ENCODE results near the gene FOXJ2.

FOXJ2 gene

GRCh38 chr12:8038659-8039114 is 6.2 kb downstream of the FOXJ2 start:
- DNase-seq (ENCODE audit: low read depth), result no peak
- TF ChIP-seq CTCF (IDR thresholded peaks at IDR 0.05; ENCODE audit: control insufficient read depth, insufficient read depth, low read depth, low read length, missing control alignments), result no peak
- H3K4me3 ChIP-seq (ENCODE audit: control insufficient read depth, low read depth, low read length), result peak overlapping the region; percentile 8; the same call in 1 of the 2 replicates

GRCh38 chr12:8040791-8041190 is 8.3 kb downstream of the FOXJ2 start:
- TF ChIP-seq CTCF (IDR thresholded peaks at IDR 0.05; ENCODE audit: control insufficient read depth, insufficient read depth, low read depth, low read length, missing control alignments), result no peak
- DNase-seq (ENCODE audit: low read depth), result no peak
- no peak overlapping the region for H3K4me3 ChIP-seq (ENCODE audit: control insufficient read depth, low read depth, low read length)

- TF ChIP-seq CTCF (IDR thresholded peaks at IDR 0.05; ENCODE audit: control insufficient read depth, insufficient read depth, low read depth, low read length, missing control alignments), result peak; percentile 86
- no peak for DNase-seq (ENCODE audit: low read depth)
- no peak overlapping the region for H3K4me3 ChIP-seq (ENCODE audit: control insufficient read depth, low read depth, low read length)
Measured at GRCh38 chr12:8045952-8046944, 13.7 kb downstream of the FOXJ2 start.

GRCh38 chr12:8047842-8048241 is 15.3 kb downstream of the FOXJ2 start:
- H3K4me3 ChIP-seq (ENCODE audit: control insufficient read depth, low read depth, low read length), result no peak overlapping the region
- no peak for DNase-seq (ENCODE audit: low read depth)
- no peak for TF ChIP-seq CTCF (IDR thresholded peaks at IDR 0.05; ENCODE audit: control insufficient read depth, insufficient read depth, low read depth, low read length, missing control alignments)

GRCh38 chr12:8048906-8049305 is 16.4 kb downstream of the FOXJ2 start:
- DNase-seq (ENCODE audit: low read depth), result no peak
- TF ChIP-seq CTCF (IDR thresholded peaks at IDR 0.05; ENCODE audit: control insufficient read depth, insufficient read depth, low read depth, low read length, missing control alignments), result no peak
- no peak overlapping the region for H3K4me3 ChIP-seq (ENCODE audit: control insufficient read depth, low read depth, low read length)

GRCh38 chr12:8050600-8051250 is 18.2 kb downstream of the FOXJ2 start:
- H3K4me3 ChIP-seq (ENCODE audit: control insufficient read depth, low read depth, low read length), result no peak overlapping the region
- no peak for DNase-seq (ENCODE audit: low read depth)
- TF ChIP-seq CTCF (IDR thresholded peaks at IDR 0.05; ENCODE audit: control insufficient read depth, insufficient read depth, low read depth, low read length, missing control alignments), result no peak

Measured in AG09309 (cell line).